Spleen (tissue), 7 donors: Measurements from ENCODE around the gene ACACB.

Experiments used
- POLR2A ChIP-seq, 3 donors: fragments of 450-650 bp; IDR thresholded peaks; one replicate each; pipeline ENCODE4 v1.5.1; 2017; ENCODE audit warnings: antibody characterized with exemption in 3 of 3, mild to moderate bottlenecking in 1 of 3
- POLR2AphosphoS5 ChIP-seq, 3 donors: sonication (generic); formaldehyde crosslinking; IDR thresholded peaks; one replicate each; pipeline ENCODE4 v1.5.1; 2017; ENCODE audit warnings: antibody characterized with exemption in 3 of 3
- TF ChIP-seq, protein P1 (sequence below), 11 experiments: fragments of 200-600 bp in 7 of 11; fragments of 450-650 bp in 4 of 11; sonication (generic) in 4 of 11; IDR thresholded peaks in 8 of 11; conservative IDR thresholded peaks in 3 of 11; 1 replicate in 7 of 11; 2 replicates in 4 of 11; pipeline versions ENCODE4 v1.4.0 to v1.8.0; 2016 to 2021; ENCODE audit warnings: antibody characterized with exemption in 11 of 11, inconsistent platforms in 4 of 11, mild to moderate bottlenecking in 1 of 11
- donor health status: DM: no; HTN: no; CAD: no; lungs with moderate emphysema.
- donor health status: DM: no; HTN: no; CAD: no.
- donor health status: DM: no; HTN: no; CAD: no.

DNA sequence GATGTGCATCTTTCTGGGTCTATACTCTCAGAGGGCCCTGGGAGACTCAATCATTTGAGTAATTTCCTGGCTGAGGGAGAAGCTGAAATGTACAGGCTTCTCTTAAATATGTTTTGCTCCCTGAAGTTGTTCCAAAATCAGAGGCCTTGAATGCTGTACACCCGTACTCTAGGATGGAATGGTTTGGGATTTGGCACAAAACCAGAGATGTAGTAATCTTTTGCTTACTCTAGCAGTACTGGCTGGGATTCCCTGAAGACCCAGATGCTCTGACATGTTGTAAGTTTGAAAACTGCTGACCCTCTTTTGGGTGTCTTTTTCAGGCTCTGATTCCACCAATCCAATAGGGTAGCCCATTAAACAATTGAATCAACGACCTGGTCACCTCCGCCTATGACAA is 10.4 kb downstream of the ACACB start:
- TF ChIP-seq, protein P1, sequence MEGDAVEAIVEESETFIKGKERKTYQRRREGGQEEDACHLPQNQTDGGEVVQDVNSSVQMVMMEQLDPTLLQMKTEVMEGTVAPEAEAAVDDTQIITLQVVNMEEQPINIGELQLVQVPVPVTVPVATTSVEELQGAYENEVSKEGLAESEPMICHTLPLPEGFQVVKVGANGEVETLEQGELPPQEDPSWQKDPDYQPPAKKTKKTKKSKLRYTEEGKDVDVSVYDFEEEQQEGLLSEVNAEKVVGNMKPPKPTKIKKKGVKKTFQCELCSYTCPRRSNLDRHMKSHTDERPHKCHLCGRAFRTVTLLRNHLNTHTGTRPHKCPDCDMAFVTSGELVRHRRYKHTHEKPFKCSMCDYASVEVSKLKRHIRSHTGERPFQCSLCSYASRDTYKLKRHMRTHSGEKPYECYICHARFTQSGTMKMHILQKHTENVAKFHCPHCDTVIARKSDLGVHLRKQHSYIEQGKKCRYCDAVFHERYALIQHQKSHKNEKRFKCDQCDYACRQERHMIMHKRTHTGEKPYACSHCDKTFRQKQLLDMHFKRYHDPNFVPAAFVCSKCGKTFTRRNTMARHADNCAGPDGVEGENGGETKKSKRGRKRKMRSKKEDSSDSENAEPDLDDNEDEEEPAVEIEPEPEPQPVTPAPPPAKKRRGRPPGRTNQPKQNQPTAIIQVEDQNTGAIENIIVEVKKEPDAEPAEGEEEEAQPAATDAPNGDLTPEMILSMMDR (IDR thresholded peaks at IDR 0.05 in 8 of 11, conservative IDR thresholded peaks at IDR 0.05 in 3 of 11): no peak
- TF ChIP-seq POLR2A (IDR thresholded peaks at IDR 0.05) (no peak), POLR2AphosphoS5 (IDR thresholded peaks at IDR 0.05) (no peak)
